Fibroblast of villous mesenchyme (primary cell): ENCODE data around the gene IGF2R. TPM values are rescaled to one million over a fixed set of nuclear protein-coding genes. Genes with fewer than 3 reads are reported as not detected.

Source experiments
- DNase-seq: peaks from one replicate; pipeline ENCODE4 v3.0.0-alpha.2; 2010; ENCODE audit warnings: low read depth
- H3K4me3 ChIP-seq: 2 replicates; pipeline ENCODE4 v1.5.1; 2011; ENCODE audit warnings: low read depth, mild to moderate bottlenecking, low read length
- CTCF ChIP-seq: IDR thresholded peaks from 2 replicates; pipeline ENCODE4 v1.5.1; 2012; ENCODE audit warnings: low read depth, mild to moderate bottlenecking, low read length; ENCODE audit not compliant: insufficient read depth
- total RNA-seq: library from RNA; depleted of rRNA; stranded (reverse); fragments of >200 nt; gene quantifications from 2 replicates; pipeline ENCODE4 v1.2.3, GENCODE V29; 2012

IGF2R gene
- total RNA-seq, 1 donor, result 132 TPM

GRCh38 chr6:159984268-159984786, 15.4 kb downstream of the IGF2R start:
- peak; percentile 66 for DNase-seq
- no peak for TF ChIP-seq CTCF
- no peak overlapping the region for H3K4me3 ChIP-seq

- H3K4me3 ChIP-seq, result no peak overlapping the region
- no peak for DNase-seq
- no peak for TF ChIP-seq CTCF
These were observed 16.5 kb downstream of the IGF2R start for GRCh38 chr6:159985296-159985945.

- TF ChIP-seq CTCF, result no peak
- peak; percentile 55 for DNase-seq
- no peak overlapping the region for H3K4me3 ChIP-seq
These were observed 20.1 kb downstream of the IGF2R start for GRCh38 chr6:159988983-159989454.

- TF ChIP-seq CTCF, result no peak
- DNase-seq, result no peak
- H3K4me3 ChIP-seq, result no peak overlapping the region
These were observed 20.9 kb downstream of the IGF2R start for GRCh38 chr6:159989492-159990480.

- no peak overlapping the region for H3K4me3 ChIP-seq
- DNase-seq, result no peak
- TF ChIP-seq CTCF, result no peak
These were observed 23.5 kb downstream of the IGF2R start for GRCh38 chr6:159992366-159992765.

- no peak for DNase-seq
- H3K4me3 ChIP-seq, result no peak overlapping the region
- no peak for TF ChIP-seq CTCF
These were observed 26.5 kb downstream of the IGF2R start for GRCh38 chr6:159995405-159995804.
